KMS-11 (cell line): ENCODE results near the gene SCN3B.

Experiments
- H2AFZ ChIP-seq: fragments of 200-600 bp; sonication (generic); 2 replicates; pipeline ENCODE4 v1.6.1; 2016; ENCODE audit warnings: antibody characterized with exemption, mixed run types, low read depth
- H3K27ac ChIP-seq: fragments of 200-600 bp; sonication (generic); 2 replicates; pipeline ENCODE4 v1.6.1; 2016; ENCODE audit warnings: mild to moderate bottlenecking, mixed run types
- H3K27me3 ChIP-seq: fragments of 200-600 bp; sonication (generic); 2 replicates; pipeline ENCODE4 v1.6.1; 2017; ENCODE audit warnings: mild to moderate bottlenecking, low read depth, mixed run types, moderate library complexity; ENCODE audit not compliant: insufficient read depth
- H3K36me3 ChIP-seq: fragments of 200-600 bp; sonication (generic); 2 replicates; pipeline ENCODE4 v1.6.1; 2017; ENCODE audit warnings: mild to moderate bottlenecking, mixed run types; ENCODE audit not compliant: insufficient read depth
- H3K4me1 ChIP-seq: fragments of 200-600 bp; sonication (generic); 2 replicates; pipeline ENCODE4 v1.6.1; 2016; ENCODE audit warnings: mild to moderate bottlenecking, low read depth, mixed run types; ENCODE audit not compliant: poor library complexity, severe bottlenecking
- H3K4me2 ChIP-seq: fragments of 200-600 bp; sonication (generic); 2 replicates; pipeline ENCODE4 v1.7.0; 2016; ENCODE audit warnings: mild to moderate bottlenecking, mixed run types
- H3K4me3 ChIP-seq: fragments of 200-600 bp; sonication (generic); IDR thresholded peaks from 2 replicates; pipeline ENCODE4 v1.6.1; 2017; ENCODE audit warnings: low read depth, low read length, mixed read lengths; ENCODE audit not compliant: insufficient read depth
- H3K79me2 ChIP-seq: fragments of 200-600 bp; sonication (generic); 2 replicates; pipeline ENCODE4 v1.6.1; 2016; ENCODE audit warnings: low read depth, mixed run types; ENCODE audit not compliant: insufficient read depth
- H3K9ac ChIP-seq: fragments of 200-600 bp; sonication (generic); 2 replicates; pipeline ENCODE4 v1.6.1; 2016; ENCODE audit warnings: mild to moderate bottlenecking, mixed run types
- H4K20me1 ChIP-seq: fragments of 200-600 bp; sonication (generic); 2 replicates; pipeline ENCODE4 v1.6.1; 2016; ENCODE audit warnings: mild to moderate bottlenecking, mixed run types; ENCODE audit not compliant: insufficient read depth
- CTCF ChIP-seq: fragments of 200-600 bp; sonication (generic); conservative IDR thresholded peaks from 2 replicates; pipeline ENCODE4 v1.6.1; 2017; ENCODE audit warnings: low read depth, mild to moderate bottlenecking, antibody characterized with exemption, low read length, moderate library complexity, mixed read lengths

The SCN3B gene, protein sequence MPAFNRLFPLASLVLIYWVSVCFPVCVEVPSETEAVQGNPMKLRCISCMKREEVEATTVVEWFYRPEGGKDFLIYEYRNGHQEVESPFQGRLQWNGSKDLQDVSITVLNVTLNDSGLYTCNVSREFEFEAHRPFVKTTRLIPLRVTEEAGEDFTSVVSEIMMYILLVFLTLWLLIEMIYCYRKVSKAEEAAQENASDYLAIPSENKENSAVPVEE

GRCh38 chr11:123654566-123655081 lies at the start of gene SCN3B:
Gene SCN3B, minus strand, starts transcription at chr11:123654624. Its CDS starts 823 bp downstream, at chr11:123653801.
- no peak for TF ChIP-seq CTCF
- Histone ChIP-seq H3K27ac (no peak within 1 kb of the TSS), H3K4me1 (no peaks in the 10 kb centered on the region), H3K79me2 (no peaks in the 10 kb centered on the region), H3K4me2 (peak within 1 kb of the TSS; percentile 44; the same call in 1 of the 2 replicates), H3K9ac (no peak within 1 kb of the TSS), H3K4me3 (no peak within 1 kb of the TSS), H3K36me3 (no peaks in the 10 kb centered on the region), H2AFZ (peak within 1 kb of the TSS; percentile 92), H3K27me3 (no peaks in the 10 kb centered on the region), H4K20me1 (no peaks in the 10 kb centered on the region)

GRCh38 chr11:123702696-123703095 lies 48.3 kb upstream of the SCN3B start:
- Histone ChIP-seq H3K36me3 (no peaks in the 10 kb centered on the region), H3K4me1 (no peaks in the 10 kb centered on the region), H3K79me2 (no peaks in the 10 kb centered on the region), H3K4me2 (no peak overlapping the region), H3K27ac (no peak overlapping the region), H2AFZ (no peak overlapping the region), H3K9ac (no peak overlapping the region), H3K4me3 (no peak overlapping the region), H3K27me3 (no peaks in the 10 kb centered on the region), H4K20me1 (no peaks in the 10 kb centered on the region)
- no peak for TF ChIP-seq CTCF

GRCh38 chr11:123702139-123702538 lies 47.7 kb upstream of the SCN3B start:
- Histone ChIP-seq H2AFZ (no peak overlapping the region), H3K79me2 (no peaks in the 10 kb centered on the region), H3K27ac (no peak overlapping the region), H3K27me3 (no peaks in the 10 kb centered on the region), H3K36me3 (no peaks in the 10 kb centered on the region), H4K20me1 (no peaks in the 10 kb centered on the region), H3K4me1 (no peaks in the 10 kb centered on the region), H3K4me3 (no peak overlapping the region), H3K4me2 (no peak overlapping the region), H3K9ac (no peak overlapping the region)
- TF ChIP-seq CTCF = no peak

DNA sequence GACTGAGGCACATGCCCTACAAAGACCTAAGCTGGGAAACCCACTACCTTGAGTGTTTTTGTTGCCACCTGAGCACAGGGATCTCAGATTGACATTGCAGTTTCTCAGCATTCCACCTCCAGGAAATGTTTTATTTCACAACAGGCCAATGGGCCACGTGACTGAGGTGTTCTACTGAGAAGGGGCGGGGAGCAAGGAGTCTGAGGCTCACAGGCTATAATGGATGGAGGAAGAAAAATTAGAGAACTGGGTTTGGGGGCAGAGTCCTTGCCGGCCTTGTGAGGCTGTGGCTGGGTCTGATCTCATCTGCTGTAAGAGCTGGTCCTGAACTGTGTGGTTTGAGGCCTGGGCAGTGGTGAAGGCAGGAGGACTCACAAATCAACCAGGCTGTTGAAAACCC lies 46.3 kb upstream of the SCN3B start:
- H3K27ac ChIP-seq = no peak overlapping the region
- no peak for TF ChIP-seq CTCF
- H3K36me3 ChIP-seq = no peaks in the 10 kb centered on the region
- H3K79me2 ChIP-seq = no peaks in the 10 kb centered on the region
- H3K9ac ChIP-seq = no peak overlapping the region
- H4K20me1 ChIP-seq = no peaks in the 10 kb centered on the region
- no peak overlapping the region for H2AFZ ChIP-seq
- H3K4me1 ChIP-seq = no peaks in the 10 kb centered on the region
- no peaks in the 10 kb centered on the region for H3K27me3 ChIP-seq
- H3K4me2 ChIP-seq = no peak overlapping the region
- H3K4me3 ChIP-seq = no peak overlapping the region
